Effector memory CD4-positive, alpha-beta T cell (primary cell): ENCODE data around the gene ORAI1.
"Not testable (repeated sequence)": the region's sequence is repeated elsewhere in the genome, so short reads cannot be mapped to it uniquely, and the experiment has no call there.

Experiments used
- DNase-seq, 3 donors: peaks; one replicate each; pipeline ENCODE4 v3.0.0-alpha.2; 2020
- H3K27ac ChIP-seq: 2 replicates; pipeline ENCODE4 v1.7.0; 2013; ENCODE audit warnings: mild to moderate bottlenecking, low read length, moderate library complexity; ENCODE audit not compliant: insufficient read depth, poor library complexity, severe bottlenecking
- H3K27me3 ChIP-seq: replicated peaks from 2 replicates; pipeline ENCODE4 v1.7.0; 2013; ENCODE audit warnings: mild to moderate bottlenecking, low read length; ENCODE audit not compliant: insufficient read depth, control insufficient read depth, poor library complexity, severe bottlenecking
- H3K36me3 ChIP-seq: 2 replicates; pipeline ENCODE4 v1.7.0; 2013; ENCODE audit warnings: mild to moderate bottlenecking, low read length, moderate library complexity; ENCODE audit not compliant: control insufficient read depth, insufficient read depth
- H3K4me1 ChIP-seq: 2 replicates; pipeline ENCODE4 v1.7.0; 2013; ENCODE audit warnings: low read length, mild to moderate bottlenecking; ENCODE audit not compliant: control insufficient read depth, insufficient read depth, poor library complexity, severe bottlenecking
- H3K4me3 ChIP-seq: 2 replicates; pipeline ENCODE4 v1.7.0; 2013; ENCODE audit warnings: low read length, low read depth, mild to moderate bottlenecking; ENCODE audit not compliant: insufficient read depth, poor library complexity, severe bottlenecking
- H3K9me3 ChIP-seq: 2 replicates; pipeline ENCODE4 v1.7.0; 2013; ENCODE audit warnings: mild to moderate bottlenecking, low read length, moderate library complexity; ENCODE audit not compliant: control insufficient read depth

ORAI1 gene

DNA sequence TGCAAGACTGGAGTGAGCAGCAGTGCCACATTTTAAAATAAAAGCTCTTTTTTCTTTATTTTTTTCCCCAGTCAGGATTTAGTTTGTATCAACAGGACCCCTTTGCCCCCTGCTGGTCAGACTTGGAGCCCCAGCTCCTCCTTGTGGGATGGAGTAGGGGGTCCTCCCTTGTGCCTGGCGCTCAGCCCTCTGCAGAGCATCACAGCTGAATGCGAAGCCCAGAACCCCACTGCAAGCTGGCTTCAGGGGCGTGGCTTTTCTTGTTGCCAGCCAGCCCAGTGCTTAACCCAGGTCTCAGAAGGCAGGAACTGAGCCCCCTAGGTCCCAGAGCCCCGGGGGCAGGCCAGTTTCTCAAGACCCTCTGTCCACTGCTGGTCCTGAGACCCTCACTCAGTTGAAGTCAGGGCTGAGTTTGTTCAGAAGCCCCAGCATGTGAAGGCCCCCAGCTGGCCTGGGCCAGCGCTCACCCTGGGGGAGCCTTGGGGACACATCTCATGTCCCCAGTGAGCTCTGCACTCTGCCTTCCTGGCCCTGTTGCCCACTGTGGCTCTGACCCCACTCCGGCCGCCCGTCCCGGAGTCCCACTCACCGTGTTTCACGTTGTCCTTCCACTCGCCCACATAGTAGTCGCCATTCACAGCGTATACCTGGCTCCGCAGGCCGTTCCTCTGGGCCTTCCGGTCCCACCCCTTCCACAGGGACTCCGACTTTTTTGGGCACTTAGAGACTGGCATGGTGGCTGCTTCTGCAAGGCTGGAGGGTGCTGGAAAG, 42.6 kb downstream of the ORAI1 start:
- H3K4me1 ChIP-seq: peaks cover 34% of the 10 kb centered on the region
- DNase-seq: peak in 1 of 3 donors; percentile 21
- H3K36me3 ChIP-seq: no peaks in the 10 kb centered on the region
- no peak overlapping the region for H3K4me3 ChIP-seq
- H3K27ac ChIP-seq: no peak overlapping the region
- H3K9me3 ChIP-seq: no peaks in the 10 kb centered on the region
- no peaks in the 10 kb centered on the region for H3K27me3 ChIP-seq

DNA sequence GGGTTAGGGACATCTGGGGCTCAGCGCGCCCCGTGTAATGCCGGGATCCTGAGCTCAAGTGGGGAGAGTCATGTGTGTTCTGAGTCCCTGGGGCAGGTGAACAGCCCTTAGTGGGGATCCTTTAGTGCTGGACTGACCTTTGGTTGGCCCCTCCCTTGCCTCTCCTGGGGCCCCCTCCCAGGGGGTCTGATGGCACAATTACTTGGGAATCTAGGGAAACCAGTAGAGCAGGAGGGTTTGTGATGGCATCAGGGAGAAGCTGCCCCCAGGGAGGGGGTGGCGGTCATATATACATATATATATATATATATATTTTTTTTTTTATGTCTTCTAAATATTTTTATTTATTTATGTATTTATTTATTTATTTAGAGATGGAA, 43.2 kb downstream of the ORAI1 start, which contains the start of gene MORN3:
Gene MORN3 (minus strand): TSS at position 134 of the 380 bp plus-strand sequence. CDS start 171 bp downstream, outside the sequence.
- H3K27ac ChIP-seq: no peak within 1 kb of the TSS
- no peaks in the 10 kb centered on the region for H3K9me3 ChIP-seq
- no peak within 1 kb of the TSS for H3K4me3 ChIP-seq
- H3K4me1 ChIP-seq: peaks cover 29% of the 10 kb centered on the region
- DNase-seq: no peak
- H3K27me3 ChIP-seq: no peaks in the 10 kb centered on the region
- H3K36me3 ChIP-seq: no peaks in the 10 kb centered on the region

GRCh38 chr12:121673013-121673511, 46.7 kb downstream of the ORAI1 start:
- Histone ChIP-seq H3K27me3 (no peaks in the 10 kb centered on the region), H3K4me3 (peak overlapping the region; percentile 56), H3K27ac (peak overlapping the region; percentile 99), H3K4me1 (peaks cover 18% of the 10 kb centered on the region), H3K9me3 (no peaks in the 10 kb centered on the region), H3K36me3 (no peaks in the 10 kb centered on the region)
- peak in 1 of 3 donors; percentile 4 for DNase-seq

DNA sequence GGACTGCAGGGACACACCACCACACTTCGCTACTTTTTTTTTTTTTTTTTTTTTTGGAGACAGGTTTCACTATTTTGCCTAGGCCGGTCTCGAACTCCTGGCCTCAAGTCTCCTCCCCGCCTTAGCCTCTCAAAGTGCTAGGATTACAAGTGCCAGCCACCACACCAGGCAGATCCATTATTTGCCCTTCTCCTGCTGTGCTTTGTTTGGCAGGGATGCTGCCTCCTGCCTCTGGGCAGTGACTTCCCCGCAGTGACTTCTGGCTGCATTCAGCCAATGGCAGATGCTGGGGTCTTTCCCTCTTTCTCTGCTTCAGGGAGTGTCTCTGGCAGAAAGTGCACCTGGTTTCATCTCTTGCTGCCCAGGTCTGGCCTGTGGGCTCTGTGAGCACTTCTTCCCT, 49.9 kb downstream of the ORAI1 start:
- DNase-seq: no peak
- Histone ChIP-seq H3K4me1 (peaks cover 14% of the 10 kb centered on the region), H3K9me3 (no peaks in the 10 kb centered on the region), H3K27ac (no peak overlapping the region), H3K4me3 (no peak overlapping the region), H3K36me3 (no peaks in the 10 kb centered on the region), H3K27me3 (no peaks in the 10 kb centered on the region)

DNA sequence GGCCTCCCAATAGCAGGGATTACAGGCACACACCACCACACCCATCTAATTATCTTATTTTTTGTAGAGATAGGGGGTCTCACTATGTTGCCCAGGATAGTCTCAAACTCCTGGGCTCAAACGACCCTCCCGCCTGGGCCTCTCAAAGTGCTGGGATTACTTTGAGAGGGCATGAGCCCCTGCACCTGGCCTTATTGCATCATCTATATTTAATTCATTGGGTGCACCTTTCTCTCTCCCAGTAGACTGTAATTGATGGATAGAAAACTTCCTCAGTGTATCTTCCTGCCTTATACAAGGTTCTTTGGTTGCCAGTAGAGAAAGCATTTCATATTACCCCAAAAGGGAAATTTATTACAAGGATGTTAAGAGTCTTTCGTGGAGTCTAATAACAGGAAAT, 52.0 kb downstream of the ORAI1 start:
- no peaks in the 10 kb centered on the region for H3K36me3 ChIP-seq
- no peak for DNase-seq
- H3K4me3 ChIP-seq: no peak overlapping the region
- H3K9me3 ChIP-seq: no peaks in the 10 kb centered on the region
- peaks cover 4% of the 10 kb centered on the region for H3K4me1 ChIP-seq
- no peaks in the 10 kb centered on the region for H3K27me3 ChIP-seq
- no peak overlapping the region for H3K27ac ChIP-seq

DNA sequence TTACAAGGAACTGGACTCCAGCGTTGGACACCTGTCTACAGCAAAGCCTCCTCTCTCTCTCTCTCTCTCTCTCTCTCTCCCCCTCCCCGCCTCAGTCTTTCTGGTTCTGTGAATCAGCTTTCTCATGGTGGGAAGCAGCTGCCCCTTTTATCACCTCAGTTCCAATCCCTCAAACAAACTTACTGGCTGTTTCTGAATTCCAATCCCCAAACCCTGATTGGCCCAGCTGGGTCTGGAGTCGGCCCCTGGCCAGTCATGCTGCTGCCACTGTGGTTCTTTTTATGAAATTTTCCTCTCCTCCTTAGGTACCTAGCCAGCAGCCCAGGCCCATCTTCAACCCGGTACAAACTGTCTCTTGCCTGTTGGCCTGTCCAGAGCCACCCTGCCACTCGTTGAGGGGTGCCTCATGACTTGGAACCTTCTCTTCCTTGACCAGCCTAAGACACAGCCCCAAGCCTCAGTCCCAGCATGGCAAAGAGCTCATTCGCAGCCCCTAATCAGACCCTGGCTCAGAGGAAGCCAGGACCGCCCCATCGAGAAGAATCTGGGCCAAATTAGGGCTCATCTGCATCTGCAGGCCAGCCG, 52.5 kb downstream of the ORAI1 start:
- no peaks in the 10 kb centered on the region for H3K36me3 ChIP-seq
- no peak overlapping the region for H3K4me3 ChIP-seq
- H3K4me1 ChIP-seq: no peaks in the 10 kb centered on the region
- DNase-seq: no peak
- H3K27ac ChIP-seq: no peak overlapping the region
- H3K9me3 ChIP-seq: no peaks in the 10 kb centered on the region
- H3K27me3 ChIP-seq: no peaks in the 10 kb centered on the region

- H3K27me3 ChIP-seq, H3K9me3 ChIP-seq, H3K4me1 ChIP-seq, H3K4me3 ChIP-seq, H3K36me3 ChIP-seq, H3K27ac ChIP-seq, DNase-seq: not testable (repeated sequence)
Observed at GRCh38 chr12:121679661-121680197, 53.4 kb downstream of the ORAI1 start.

DNA sequence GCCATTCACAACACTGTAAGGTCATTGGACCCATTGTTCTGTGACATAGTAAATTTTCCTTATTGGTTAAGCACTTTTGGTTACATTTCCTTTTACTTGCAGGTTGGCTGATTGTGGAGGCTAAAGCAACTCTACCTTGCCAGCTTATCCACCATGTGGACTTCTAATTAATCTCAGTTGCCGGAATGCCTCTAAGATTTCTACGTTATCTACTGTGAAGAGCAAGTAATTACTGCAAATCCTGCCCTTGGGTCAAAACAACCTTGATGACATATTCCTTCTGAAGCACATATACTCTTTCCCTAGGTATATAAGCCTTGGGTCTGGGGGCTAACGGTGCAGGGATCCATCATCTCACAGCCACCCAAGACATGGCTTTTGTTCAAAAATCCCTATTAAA, 62.6 kb downstream of the ORAI1 start:
- Histone ChIP-seq H3K27ac (no peak overlapping the region), H3K4me1 (peaks cover 5% of the 10 kb centered on the region), H3K9me3 (no peaks in the 10 kb centered on the region), H3K36me3 (no peaks in the 10 kb centered on the region), H3K27me3 (no peaks in the 10 kb centered on the region), H3K4me3 (no peak overlapping the region)
- no peak for DNase-seq

GRCh38 chr12:121689430-121689829, 63.1 kb downstream of the ORAI1 start:
- no peak for DNase-seq
- Histone ChIP-seq H3K9me3 (no peaks in the 10 kb centered on the region), H3K36me3 (no peaks in the 10 kb centered on the region), H3K27ac (no peak overlapping the region), H3K27me3 (no peaks in the 10 kb centered on the region), H3K4me3 (no peak overlapping the region), H3K4me1 (peaks cover 5% of the 10 kb centered on the region)
